Measurements from ENCODE around the gene YWHAG. TPM values are rescaled to one million over a fixed set of nuclear protein-coding genes. Genes with fewer than 3 reads are reported as not detected.

YWHAG gene
- polyA plus RNA-seq, 1 experiment: 48.8 TPM

GRCh38 chr7:76375251-76375650 lies 16.5 kb upstream of the YWHAG start:
- Histone ChIP-seq H3K4me3 (ENCODE audit: low read depth, low read length) (no peak overlapping the region), H3K27me3 (ENCODE audit: control insufficient read depth, insufficient read depth, low read length) (no peaks in the 10 kb centered on the region), H3K36me3 (ENCODE audit: control insufficient read depth, insufficient read depth, low read length) (no peaks in the 10 kb centered on the region)
- CTCF ChIA-PET: interaction anchor here (1.1 kb wide), 1 partner anchor 15 kb away, joined by 3 read pairs; no protein-coding TSS in a partner anchor
- no peak for DNase-seq (ENCODE audit: low read depth)
- POLR2A ChIA-PET: no interaction called here
- no peak for TF ChIP-seq CTCF (IDR thresholded peaks at IDR 0.05; ENCODE audit: insufficient read depth, low read depth, low read length)

- CTCF ChIA-PET: interaction anchor here (1.3 to 1.4 kb wide), 2 partner anchors 9 to 13 kb away, joined by 5 read pairs; no protein-coding TSS in a partner anchor
- POLR2A ChIA-PET: no interaction called here
- Histone ChIP-seq H3K27me3 (ENCODE audit: control insufficient read depth, insufficient read depth, low read length) (no peaks in the 10 kb centered on the region), H3K36me3 (ENCODE audit: control insufficient read depth, insufficient read depth, low read length) (no peaks in the 10 kb centered on the region), H3K4me3 (ENCODE audit: low read depth, low read length) (no peak overlapping the region)
- no peak for DNase-seq (ENCODE audit: low read depth)
- no peak for TF ChIP-seq CTCF (IDR thresholded peaks at IDR 0.05; ENCODE audit: insufficient read depth, low read depth, low read length)
Measured at GRCh38 chr7:76372984-76373833, 14.4 kb upstream of the YWHAG start.

GRCh38 chr7:76371396-76371795 lies 12.6 kb upstream of the YWHAG start:
- ChIA-PET CTCF (no interaction called here), POLR2A (interaction anchor here (0.7 kb wide), 1 partner anchor 11 kb away, joined by 5 read pairs; no protein-coding TSS in a partner anchor)
- no peak for DNase-seq (ENCODE audit: low read depth)
- TF ChIP-seq CTCF (IDR thresholded peaks at IDR 0.05; ENCODE audit: insufficient read depth, low read depth, low read length): no peak
- H3K4me3 ChIP-seq (ENCODE audit: low read depth, low read length): no peak overlapping the region
- H3K27me3 ChIP-seq (ENCODE audit: control insufficient read depth, insufficient read depth, low read length): no peaks in the 10 kb centered on the region
- H3K36me3 ChIP-seq (ENCODE audit: control insufficient read depth, insufficient read depth, low read length): no peaks in the 10 kb centered on the region

- no peak for TF ChIP-seq CTCF (IDR thresholded peaks at IDR 0.05; ENCODE audit: insufficient read depth, low read depth, low read length)
- DNase-seq (ENCODE audit: low read depth): no peak
- H3K4me3 ChIP-seq (ENCODE audit: low read depth, low read length): no peak overlapping the region
- H3K36me3 ChIP-seq (ENCODE audit: control insufficient read depth, insufficient read depth, low read length): no peaks in the 10 kb centered on the region
- H3K27me3 ChIP-seq (ENCODE audit: control insufficient read depth, insufficient read depth, low read length): no peaks in the 10 kb centered on the region
- CTCF ChIA-PET: interaction anchor here (3.3 kb wide), 1 partner anchor 9 kb away, joined by 15 read pairs; the partner anchor contains the start of gene YWHAG
- POLR2A ChIA-PET: no interaction called here
Measured at GRCh38 chr7:76369018-76369417, 10.2 kb upstream of the YWHAG start.

GRCh38 chr7:76368190-76368589 lies 9.4 kb upstream of the YWHAG start:
- ChIA-PET POLR2A (no interaction called here), CTCF (interaction anchor here (3.3 kb wide), 1 partner anchor 9 kb away, joined by 15 read pairs; the partner anchor contains the start of gene YWHAG)
- TF ChIP-seq CTCF (IDR thresholded peaks at IDR 0.05; ENCODE audit: insufficient read depth, low read depth, low read length): no peak
- DNase-seq (ENCODE audit: low read depth): no peak
- Histone ChIP-seq H3K27me3 (ENCODE audit: control insufficient read depth, insufficient read depth, low read length) (no peaks in the 10 kb centered on the region), H3K36me3 (ENCODE audit: control insufficient read depth, insufficient read depth, low read length) (no peaks in the 10 kb centered on the region), H3K4me3 (ENCODE audit: low read depth, low read length) (no peak overlapping the region)

All from BJ (cell line).